Measurements from ENCODE around the gene MAP2K3. TPM values are rescaled to one million over a fixed set of nuclear protein-coding genes. Genes with fewer than 3 reads are reported as not detected.

Gene MAP2K3
- total and polyA plus RNA-seq, 2 of the 8 experiments (the other 6 are each of a cell fraction or from before 2014, with no cell fraction given) = 16.9 to 33.5 TPM

GRCh38 chr17:21286066-21286770 is 1.7 kb downstream of the MAP2K3 start:
- H3K79me2 ChIP-seq (ENCODE audit: control insufficient read depth in 1 of 2, insufficient read depth in 2 of 2, low read length in 2 of 2) = peaks cover 0 to 33% of the 10 kb centered on the region in 2 experiments; a peak in 2 of 4 replicates
- TF ChIP-seq POU5F1 (IDR thresholded peaks at IDR 0.05; ENCODE audit: low read depth, low read length) = no peak
- no peak for TF ChIP-seq HDAC6 (IDR thresholded peaks at IDR 0.05; ENCODE audit: low read depth, low read length)
- TF ChIP-seq BACH1 (IDR thresholded peaks at IDR 0.05; ENCODE audit: low read length) = no peak
- TF ChIP-seq CBX8 (IDR thresholded peaks at IDR 0.05; ENCODE audit: borderline replicate concordance, low read depth, low read length) = no peak
- TF ChIP-seq CBX5 (IDR thresholded peaks at IDR 0.05; ENCODE audit: low read depth, low read length) = no peak
- TF ChIP-seq TEAD4 (IDR thresholded peaks at IDR 0.05; ENCODE audit: low read depth, low read length) = no peak
- TF ChIP-seq ASH2L (IDR thresholded peaks at IDR 0.05; ENCODE audit: low read length) = no peak
- TF ChIP-seq TAF1 (IDR thresholded peaks at IDR 0.05; ENCODE audit: low read depth, low read length) = no peak
- TF ChIP-seq CEBPB (IDR thresholded peaks at IDR 0.05; ENCODE audit: low read depth, low read length) = no peak
- TF ChIP-seq EZH2 (IDR thresholded peaks at IDR 0.05; ENCODE audit: low read depth, low read length, severe bottlenecking) = no peak
- TF ChIP-seq E2F6 (IDR thresholded peaks at IDR 0.05) = no peak
- no peak for TF ChIP-seq TBP (IDR thresholded peaks at IDR 0.05; ENCODE audit: low read depth, low read length)
- TF ChIP-seq SUZ12 (IDR thresholded peaks at IDR 0.05; ENCODE audit: low read length) = no peak

More at GRCh38 chr17:21286066-21286770, 1.7 kb downstream of the MAP2K3 start:
- ChIA-PET POLR2A (ENCODE audit: partially characterized antibody) (interaction anchor here (0.6 to 2.1 kb wide), 5 partner anchors 10 to 253 kb away, joined by 3 to 6 read pairs (median 3); no protein-coding TSS in a partner anchor), CTCF (ENCODE audit: partially characterized antibody) (interaction anchor here (1.0 to 4.3 kb wide), 10 partner anchors 9 to 226 kb away, joined by 3 to 17 read pairs (median 4); partner anchors contain the start of gene KCNJ12)
- peak overlapping the region in 1 of 4 experiments; percentile 81; a peak in 4 of 8 replicates for H3K4me3 ChIP-seq (ENCODE audit: extremely low read depth in 1 of 4, insufficient read depth in 2 of 4, low read depth in 3 of 4, low read length in 4 of 4)
- peaks cover under 1% of the 10 kb centered on the region in 2 experiments; a peak in 2 of 4 replicates for H3K9me3 ChIP-seq (ENCODE audit: insufficient read depth in 2 of 2, low read depth in 1 of 2, low read length in 1 of 2)
- peaks cover 4 to 5% of the 10 kb centered on the region in 2 experiments for H4K20me1 ChIP-seq (replicated peaks in 1 of 2; ENCODE audit: control insufficient read depth in 1 of 2, insufficient read depth in 2 of 2, low read length in 2 of 2)
- H3K23ac ChIP-seq (ENCODE audit: insufficient read length) = no peak overlapping the region
- no peak for FAIRE-seq
- H3K79me1 ChIP-seq (ENCODE audit: low read depth, low read length) = peaks cover 18% of the 10 kb centered on the region
- no peak for DNase-seq (ENCODE audit: low read depth in 1 of 2, low spot score in 2 of 2)
- no peak overlapping the region for H2BK20ac ChIP-seq (ENCODE audit: low read length)
- no peak overlapping the region; the same call in 1 of the 2 replicates for H4K8ac ChIP-seq (ENCODE audit: extremely low read depth, insufficient read depth, low read length)
- H3K56ac ChIP-seq (replicated peaks; ENCODE audit: insufficient read length, low read depth, low read length) = no peak overlapping the region
- no peak overlapping the region for H3K18ac ChIP-seq (ENCODE audit: extremely low read depth, low read length)
- no peak overlapping the region for H2BK120ac ChIP-seq (replicated peaks; ENCODE audit: low read depth, low read length)
- H2AFZ ChIP-seq (ENCODE audit: low read length) = no peak overlapping the region
- H3K4me2 ChIP-seq (ENCODE audit: insufficient read depth in 1 of 2, low read depth in 2 of 2, low read length in 2 of 2) = peak overlapping the region; percentile 83 to 91
- no peak overlapping the region for H4K91ac ChIP-seq (replicated peaks; ENCODE audit: insufficient read length, low read length)
- 85% methylated on average over 16 of the region's 16 CpGs; no CpG with 5 or more reads in 1 of the 2 experiments for WGBS, 2 experiments (ENCODE audit: extremely low coverage in 1 of 2, insufficient coverage in 1 of 2, insufficient read length in 1 of 2, insufficient replicate concordance in 2 of 2, low coverage in 1 of 2, low lambda C conversion rate in 2 of 2, missing lambda C conversion rate in 1 of 2)
- H2BK5ac ChIP-seq (ENCODE audit: low read depth, low read length) = no peak overlapping the region
- H3K27ac ChIP-seq (ENCODE audit: low read depth, low read length) = no peak overlapping the region
- H2AK5ac ChIP-seq (ENCODE audit: low read depth, low read length) = no peak overlapping the region
- no peak overlapping the region for H4K5ac ChIP-seq (ENCODE audit: insufficient read length, low read depth, low read length)
- no peak overlapping the region for H2BK12ac ChIP-seq (ENCODE audit: low read depth, low read length)
- H3K14ac ChIP-seq (ENCODE audit: insufficient read length) = no peak overlapping the region
- H3K27me3 ChIP-seq (replicated peaks in 1 of 4; ENCODE audit: control insufficient read depth in 3 of 4, extremely low read depth in 1 of 4, insufficient read depth in 3 of 4, low read length in 3 of 4) = peaks cover 9 to 25% (median 18%) of the 10 kb centered on the region in 4 experiments
- peaks cover 0 to 19% (median 9%) of the 10 kb centered on the region in 4 experiments; a peak in 6 of 7 replicates for H3K4me1 ChIP-seq (replicated peaks in 1 of 4; ENCODE audit: control insufficient read depth in 3 of 4, insufficient read depth in 4 of 4, low read length in 3 of 4)
- no peak overlapping the region for H3K9ac ChIP-seq (replicated peaks in 1 of 4; ENCODE audit: extremely low read depth in 1 of 4, low read depth in 3 of 4, low read length in 3 of 4)
- H2BK15ac ChIP-seq (ENCODE audit: low read length) = no peak overlapping the region
- H3K4ac ChIP-seq (replicated peaks; ENCODE audit: insufficient read length, low read depth, low read length) = no peak overlapping the region
- H3K23me2 ChIP-seq (ENCODE audit: low read depth, low read length) = peaks cover 8% of the 10 kb centered on the region; the same call in 1 of the 2 replicates
- H3K36me3 ChIP-seq (ENCODE audit: control insufficient read depth in 2 of 4, insufficient read depth in 4 of 4, low read length in 3 of 4) = no peaks in the 10 kb centered on the region
